Ishikawa (cell line): ENCODE data around the gene NDST1.

ENCODE experiments used
- CREB1 ChIP-seq: IDR thresholded peaks from 2 replicates; pipeline ENCODE4 v1.6.1; 2012; ENCODE audit warnings: low read depth
- RAD21 ChIP-seq: IDR thresholded peaks from 2 replicates; pipeline ENCODE4 v1.6.1; 2012; ENCODE audit warnings: low read depth
- YY1 ChIP-seq: IDR thresholded peaks from 2 replicates; pipeline ENCODE4 v1.6.1; 2012; ENCODE audit warnings: low read depth
- TF ChIP-seq, protein P1 (sequence below): IDR thresholded peaks from 2 replicates; pipeline ENCODE4 v1.6.1; 2012; ENCODE audit warnings: low read depth, mild to moderate bottlenecking
- TF ChIP-seq, protein P2 (sequence below): IDR thresholded peaks from 2 replicates; pipeline ENCODE4 v1.6.1; 2012

DNA sequence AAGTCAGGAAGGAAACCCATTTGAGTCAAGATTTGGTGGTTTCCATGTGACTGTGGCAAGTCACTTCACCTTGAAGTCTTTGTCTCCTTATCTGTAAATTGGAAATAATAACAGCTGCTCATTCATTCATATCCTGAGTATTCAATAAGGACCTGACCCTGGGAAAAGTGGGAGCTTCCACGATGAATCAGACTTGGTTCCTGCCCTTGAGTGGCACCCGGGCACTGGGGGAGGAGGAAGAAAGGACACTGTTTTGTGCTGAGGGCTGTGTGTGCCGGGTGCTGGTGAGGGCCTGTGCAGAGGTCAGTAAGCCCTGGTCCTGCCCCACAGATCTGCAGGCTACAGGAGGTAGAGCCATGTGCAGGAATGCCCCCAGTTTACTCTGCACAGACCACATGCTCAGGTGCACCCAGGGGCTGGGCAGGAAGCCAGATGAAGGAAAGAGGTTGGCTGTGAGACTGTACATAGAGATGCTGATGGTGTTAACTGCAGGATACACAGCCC is 6.8 kb downstream of the NDST1 start:
- TF ChIP-seq, protein P1, sequence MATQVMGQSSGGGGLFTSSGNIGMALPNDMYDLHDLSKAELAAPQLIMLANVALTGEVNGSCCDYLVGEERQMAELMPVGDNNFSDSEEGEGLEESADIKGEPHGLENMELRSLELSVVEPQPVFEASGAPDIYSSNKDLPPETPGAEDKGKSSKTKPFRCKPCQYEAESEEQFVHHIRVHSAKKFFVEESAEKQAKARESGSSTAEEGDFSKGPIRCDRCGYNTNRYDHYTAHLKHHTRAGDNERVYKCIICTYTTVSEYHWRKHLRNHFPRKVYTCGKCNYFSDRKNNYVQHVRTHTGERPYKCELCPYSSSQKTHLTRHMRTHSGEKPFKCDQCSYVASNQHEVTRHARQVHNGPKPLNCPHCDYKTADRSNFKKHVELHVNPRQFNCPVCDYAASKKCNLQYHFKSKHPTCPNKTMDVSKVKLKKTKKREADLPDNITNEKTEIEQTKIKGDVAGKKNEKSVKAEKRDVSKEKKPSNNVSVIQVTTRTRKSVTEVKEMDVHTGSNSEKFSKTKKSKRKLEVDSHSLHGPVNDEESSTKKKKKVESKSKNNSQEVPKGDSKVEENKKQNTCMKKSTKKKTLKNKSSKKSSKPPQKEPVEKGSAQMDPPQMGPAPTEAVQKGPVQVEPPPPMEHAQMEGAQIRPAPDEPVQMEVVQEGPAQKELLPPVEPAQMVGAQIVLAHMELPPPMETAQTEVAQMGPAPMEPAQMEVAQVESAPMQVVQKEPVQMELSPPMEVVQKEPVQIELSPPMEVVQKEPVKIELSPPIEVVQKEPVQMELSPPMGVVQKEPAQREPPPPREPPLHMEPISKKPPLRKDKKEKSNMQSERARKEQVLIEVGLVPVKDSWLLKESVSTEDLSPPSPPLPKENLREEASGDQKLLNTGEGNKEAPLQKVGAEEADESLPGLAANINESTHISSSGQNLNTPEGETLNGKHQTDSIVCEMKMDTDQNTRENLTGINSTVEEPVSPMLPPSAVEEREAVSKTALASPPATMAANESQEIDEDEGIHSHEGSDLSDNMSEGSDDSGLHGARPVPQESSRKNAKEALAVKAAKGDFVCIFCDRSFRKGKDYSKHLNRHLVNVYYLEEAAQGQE: no peak
- no peak for TF ChIP-seq YY1
- no peak for TF ChIP-seq RAD21
- TF ChIP-seq CREB1: no peak
- TF ChIP-seq, protein P2, sequence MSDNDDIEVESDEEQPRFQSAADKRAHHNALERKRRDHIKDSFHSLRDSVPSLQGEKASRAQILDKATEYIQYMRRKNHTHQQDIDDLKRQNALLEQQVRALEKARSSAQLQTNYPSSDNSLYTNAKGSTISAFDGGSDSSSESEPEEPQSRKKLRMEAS: peak; percentile 85
